Activated CD4-positive, alpha-beta T cell treated with anti-CD3 and anti-CD28 coated beads for 4 hours (primary cell): ENCODE measurements around the gene RUNX1.
A peak's percentile ranks its signal among the peaks of the same experiment; 100 is the strongest.

Experiments
- DNase-seq, 2 donors: peaks; one replicate each; pipeline ENCODE4 v3.0.0-alpha.2; 2020

The RUNX1 gene

GRCh38 chr21:34990842-34991241, 58.3 kb downstream of the RUNX1 start:
- DNase-seq: no peak

- DNase-seq: peak; percentile 34 to 37
These were observed 59.6 kb downstream of the RUNX1 start for GRCh38 chr21:34989337-34990151.

- no peak for DNase-seq
These were observed 60.5 kb downstream of the RUNX1 start for GRCh38 chr21:34988625-34989024.

- no peak for DNase-seq
These were observed 61.0 kb downstream of the RUNX1 start for GRCh38 chr21:34988139-34988538.

GRCh38 chr21:34987501-34988072, 61.5 kb downstream of the RUNX1 start:
- DNase-seq: no peak

GRCh38 chr21:34986561-34987500, 62.3 kb downstream of the RUNX1 start:
- peak; percentile 70 to 72 for DNase-seq

GRCh38 chr21:34984356-34985058, 64.6 kb downstream of the RUNX1 start:
- no peak for DNase-seq

GRCh38 chr21:34983680-34984086, 65.4 kb downstream of the RUNX1 start:
- DNase-seq: peak; percentile 68 to 80

- no peak for DNase-seq
These were observed 67.3 kb downstream of the RUNX1 start for GRCh38 chr21:34981791-34982190.

- DNase-seq: no peak
These were observed 68.5 kb downstream of the RUNX1 start for GRCh38 chr21:34980423-34981115.

- DNase-seq: no peak
These were observed 69.7 kb downstream of the RUNX1 start for GRCh38 chr21:34979383-34979782.

- DNase-seq: no peak
These were observed 71.8 kb downstream of the RUNX1 start for GRCh38 chr21:34977333-34977732.

GRCh38 chr21:34974162-34974981, 74.7 kb downstream of the RUNX1 start:
- DNase-seq: peak; percentile 38 to 48

GRCh38 chr21:34973685-34974084, 75.4 kb downstream of the RUNX1 start:
- DNase-seq: no peak

GRCh38 chr21:34971656-34972055, 77.4 kb downstream of the RUNX1 start:
- DNase-seq: no peak

- no peak for DNase-seq
These were observed 78.5 kb downstream of the RUNX1 start for GRCh38 chr21:34970566-34970965.

- DNase-seq: no peak
These were observed 79.0 kb downstream of the RUNX1 start for GRCh38 chr21:34970167-34970500.

- DNase-seq: no peak
These were observed 79.5 kb downstream of the RUNX1 start for GRCh38 chr21:34969423-34970166.

GRCh38 chr21:34968414-34969333, 80.4 kb downstream of the RUNX1 start:
- no peak for DNase-seq
